ENCODE measurements around the gene CMTM8.
A peak's percentile ranks its signal among the peaks of the same experiment; 100 is the strongest.

Gene CMTM8

GRCh38 chr3:32395496-32395895 lies 157.0 kb downstream of the CMTM8 start:
- DNase-seq (ENCODE audit: insufficient read length, low spot score), result no peak
- FAIRE-seq, result no peak
- TF ChIP-seq CTCF (IDR thresholded peaks at IDR 0.05; ENCODE audit: insufficient read depth, missing control alignments), result no peak

GRCh38 chr3:32397941-32398340 lies 159.5 kb downstream of the CMTM8 start:
- no peak for DNase-seq (ENCODE audit: insufficient read length, low spot score)
- peak; percentile 48 for FAIRE-seq
- no peak for TF ChIP-seq CTCF (IDR thresholded peaks at IDR 0.05; ENCODE audit: insufficient read depth, missing control alignments)

- TF ChIP-seq CTCF (IDR thresholded peaks at IDR 0.05; ENCODE audit: insufficient read depth, missing control alignments), result no peak
- FAIRE-seq (no peak), DNase-seq (ENCODE audit: insufficient read length, low spot score) (no peak)
Observed at GRCh38 chr3:32398531-32398930, 160.1 kb downstream of the CMTM8 start.

GRCh38 chr3:32399030-32399620 lies 160.6 kb downstream of the CMTM8 start:
- peak; percentile 35 for TF ChIP-seq CTCF (IDR thresholded peaks at IDR 0.05; ENCODE audit: insufficient read depth, missing control alignments)
- DNase-seq (ENCODE audit: insufficient read length, low spot score) (no peak), FAIRE-seq (no peak)

GRCh38 chr3:32401126-32401525 lies 162.6 kb downstream of the CMTM8 start:
- TF ChIP-seq CTCF (IDR thresholded peaks at IDR 0.05; ENCODE audit: insufficient read depth, missing control alignments), result no peak
- DNase-seq (ENCODE audit: insufficient read length, low spot score), result no peak
- no peak for FAIRE-seq

- FAIRE-seq (no peak), DNase-seq (ENCODE audit: insufficient read length, low spot score) (no peak)
- no peak for TF ChIP-seq CTCF (IDR thresholded peaks at IDR 0.05; ENCODE audit: insufficient read depth, missing control alignments)
Observed at GRCh38 chr3:32401556-32402081, 163.1 kb downstream of the CMTM8 start.

- FAIRE-seq (no peak), DNase-seq (ENCODE audit: insufficient read length, low spot score) (no peak)
- TF ChIP-seq CTCF (IDR thresholded peaks at IDR 0.05; ENCODE audit: insufficient read depth, missing control alignments), result no peak
Observed at GRCh38 chr3:32403663-32404062, 165.2 kb downstream of the CMTM8 start.

Measured in D721Med (cell line).